AG09309 (cell line): ENCODE measurements around the gene ATF4.

ENCODE experiments used
- DNase-seq: peaks from one replicate; pipeline ENCODE4 v3.0.0-alpha.2; 2010; ENCODE audit warnings: low read depth
- H3K4me3 ChIP-seq: 2 replicates; pipeline ENCODE4 v1.5.1; 2011; ENCODE audit warnings: mild to moderate bottlenecking, low read depth, low read length, moderate library complexity; ENCODE audit not compliant: control insufficient read depth
- TF ChIP-seq, protein P1 (sequence below): IDR thresholded peaks from 2 replicates; pipeline ENCODE4 v1.5.1; 2011; ENCODE audit warnings: mild to moderate bottlenecking, low read depth, low read length, inconsistent platforms; ENCODE audit not compliant: insufficient read depth, control insufficient read depth; ENCODE audit errors: missing control alignments

Gene ATF4

DNA sequence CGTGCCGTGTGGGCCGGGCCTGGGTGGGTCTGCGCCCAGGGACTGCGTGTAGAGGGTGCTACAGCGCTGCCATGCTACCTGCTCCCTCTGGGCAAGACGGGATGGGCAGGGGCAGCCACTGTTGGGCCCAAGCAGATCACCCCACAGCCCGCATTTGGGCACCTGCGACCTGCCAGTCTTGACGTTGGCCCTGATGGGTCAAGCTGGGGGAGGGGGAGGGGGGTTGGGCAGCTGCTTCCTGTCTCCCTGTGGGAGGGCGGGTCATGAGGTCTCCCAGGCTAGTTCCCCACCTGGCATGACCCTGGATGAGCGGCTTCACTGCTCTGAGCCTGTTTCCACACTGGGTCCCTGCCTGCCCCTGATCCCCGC, 15.0 kb downstream of the ATF4 start:
- DNase-seq = no peak
- TF ChIP-seq, protein P1, sequence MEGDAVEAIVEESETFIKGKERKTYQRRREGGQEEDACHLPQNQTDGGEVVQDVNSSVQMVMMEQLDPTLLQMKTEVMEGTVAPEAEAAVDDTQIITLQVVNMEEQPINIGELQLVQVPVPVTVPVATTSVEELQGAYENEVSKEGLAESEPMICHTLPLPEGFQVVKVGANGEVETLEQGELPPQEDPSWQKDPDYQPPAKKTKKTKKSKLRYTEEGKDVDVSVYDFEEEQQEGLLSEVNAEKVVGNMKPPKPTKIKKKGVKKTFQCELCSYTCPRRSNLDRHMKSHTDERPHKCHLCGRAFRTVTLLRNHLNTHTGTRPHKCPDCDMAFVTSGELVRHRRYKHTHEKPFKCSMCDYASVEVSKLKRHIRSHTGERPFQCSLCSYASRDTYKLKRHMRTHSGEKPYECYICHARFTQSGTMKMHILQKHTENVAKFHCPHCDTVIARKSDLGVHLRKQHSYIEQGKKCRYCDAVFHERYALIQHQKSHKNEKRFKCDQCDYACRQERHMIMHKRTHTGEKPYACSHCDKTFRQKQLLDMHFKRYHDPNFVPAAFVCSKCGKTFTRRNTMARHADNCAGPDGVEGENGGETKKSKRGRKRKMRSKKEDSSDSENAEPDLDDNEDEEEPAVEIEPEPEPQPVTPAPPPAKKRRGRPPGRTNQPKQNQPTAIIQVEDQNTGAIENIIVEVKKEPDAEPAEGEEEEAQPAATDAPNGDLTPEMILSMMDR = no peak
- no peak overlapping the region for H3K4me3 ChIP-seq

DNA sequence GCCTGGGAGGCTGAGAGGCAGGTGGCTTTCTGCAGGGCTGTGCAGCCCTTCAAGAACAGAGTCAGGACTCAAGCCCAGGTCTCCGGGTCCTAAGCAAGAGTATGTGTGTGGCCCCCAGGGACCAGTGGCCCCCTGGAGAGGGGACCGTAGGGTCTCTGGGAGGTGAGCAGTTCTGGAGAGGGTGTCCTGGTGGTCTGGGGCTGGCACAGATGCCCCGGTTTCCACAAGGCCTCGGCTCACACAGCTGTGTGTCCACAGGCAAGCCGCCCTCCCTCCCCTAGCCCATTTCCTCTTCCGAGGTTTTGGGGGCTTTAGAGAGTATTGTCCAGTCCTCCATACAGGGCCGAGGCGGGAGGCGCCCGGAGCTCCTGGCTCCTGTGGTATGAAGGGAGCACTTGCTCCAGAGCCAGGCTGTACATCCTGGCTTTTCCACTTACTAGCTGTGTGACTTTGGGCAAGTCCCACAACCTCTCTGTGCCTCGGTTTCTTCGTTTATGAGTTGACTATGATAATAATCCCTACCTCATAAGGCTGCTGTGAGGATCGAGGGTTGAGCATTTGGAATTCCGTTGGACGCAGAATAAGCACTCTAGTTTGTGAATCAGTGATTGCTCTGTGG, 15.6 kb downstream of the ATF4 start:
- TF ChIP-seq, protein P1 = no peak
- DNase-seq = no peak
- H3K4me3 ChIP-seq = no peak overlapping the region

DNA sequence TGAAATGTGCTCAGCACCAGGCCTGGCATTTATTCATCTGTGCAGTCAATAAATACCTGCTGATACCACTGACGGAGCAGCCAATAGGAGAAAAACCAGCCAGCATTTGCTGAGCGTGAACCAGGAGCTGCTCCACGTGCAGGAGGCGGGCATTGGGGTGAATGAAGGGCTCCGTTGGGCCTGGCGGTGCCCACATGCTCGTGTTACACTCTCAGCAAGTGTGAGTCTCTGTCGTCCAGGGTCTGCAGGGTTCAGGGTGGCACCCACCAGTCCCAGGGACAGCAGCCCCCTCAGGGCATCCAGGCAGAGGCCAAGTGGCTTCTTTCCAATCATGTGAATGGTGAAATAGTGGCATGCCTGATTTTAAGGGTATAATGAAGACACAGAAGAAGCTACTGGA, 16.3 kb downstream of the ATF4 start:
- TF ChIP-seq, protein P1 = no peak
- DNase-seq = no peak
- no peak overlapping the region for H3K4me3 ChIP-seq

DNA sequence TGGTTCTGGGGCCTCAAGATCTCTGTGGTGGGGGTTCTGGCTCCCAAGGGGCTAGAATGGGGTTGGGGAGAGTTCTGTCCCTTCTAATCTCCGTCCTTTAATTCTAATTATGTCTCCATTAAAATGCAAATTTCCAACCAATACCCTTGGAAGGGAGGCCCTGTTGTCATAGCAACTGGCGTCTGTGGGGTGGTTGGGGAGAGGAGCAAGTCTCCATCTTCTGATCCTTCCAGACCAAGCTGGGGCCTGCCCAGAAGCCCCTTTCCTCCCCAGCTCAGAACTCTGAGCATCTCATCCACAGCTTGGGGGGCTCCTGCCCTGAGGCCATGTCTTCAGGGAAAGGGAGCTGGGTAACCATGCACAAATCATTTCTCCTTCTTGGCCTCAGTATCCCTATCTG, 17.6 kb downstream of the ATF4 start:
- TF ChIP-seq, protein P1 = no peak
- DNase-seq = no peak
- H3K4me3 ChIP-seq = no peak overlapping the region

DNA sequence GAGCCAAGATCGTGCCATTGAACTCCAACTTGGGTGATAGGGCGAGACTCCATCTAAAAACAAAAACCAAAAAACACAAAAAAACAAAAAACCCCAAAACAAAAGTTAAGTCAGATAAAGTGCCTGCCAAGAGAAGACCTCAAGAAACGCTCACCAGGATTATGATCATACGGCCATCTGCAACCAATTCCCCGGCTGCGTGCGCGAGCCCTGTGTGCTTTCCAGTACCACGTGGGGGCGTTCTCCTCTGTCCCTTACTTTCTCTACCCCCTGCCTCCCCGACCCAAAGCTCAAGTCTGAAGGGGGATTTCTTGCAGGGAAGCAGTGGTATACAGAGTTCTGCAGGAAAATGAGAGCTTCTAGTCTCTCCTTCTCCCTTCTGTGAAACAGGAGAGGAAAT, 22.7 kb downstream of the ATF4 start:
- no peak overlapping the region for H3K4me3 ChIP-seq
- TF ChIP-seq, protein P1 = peak; percentile 45
- DNase-seq = no peak

DNA sequence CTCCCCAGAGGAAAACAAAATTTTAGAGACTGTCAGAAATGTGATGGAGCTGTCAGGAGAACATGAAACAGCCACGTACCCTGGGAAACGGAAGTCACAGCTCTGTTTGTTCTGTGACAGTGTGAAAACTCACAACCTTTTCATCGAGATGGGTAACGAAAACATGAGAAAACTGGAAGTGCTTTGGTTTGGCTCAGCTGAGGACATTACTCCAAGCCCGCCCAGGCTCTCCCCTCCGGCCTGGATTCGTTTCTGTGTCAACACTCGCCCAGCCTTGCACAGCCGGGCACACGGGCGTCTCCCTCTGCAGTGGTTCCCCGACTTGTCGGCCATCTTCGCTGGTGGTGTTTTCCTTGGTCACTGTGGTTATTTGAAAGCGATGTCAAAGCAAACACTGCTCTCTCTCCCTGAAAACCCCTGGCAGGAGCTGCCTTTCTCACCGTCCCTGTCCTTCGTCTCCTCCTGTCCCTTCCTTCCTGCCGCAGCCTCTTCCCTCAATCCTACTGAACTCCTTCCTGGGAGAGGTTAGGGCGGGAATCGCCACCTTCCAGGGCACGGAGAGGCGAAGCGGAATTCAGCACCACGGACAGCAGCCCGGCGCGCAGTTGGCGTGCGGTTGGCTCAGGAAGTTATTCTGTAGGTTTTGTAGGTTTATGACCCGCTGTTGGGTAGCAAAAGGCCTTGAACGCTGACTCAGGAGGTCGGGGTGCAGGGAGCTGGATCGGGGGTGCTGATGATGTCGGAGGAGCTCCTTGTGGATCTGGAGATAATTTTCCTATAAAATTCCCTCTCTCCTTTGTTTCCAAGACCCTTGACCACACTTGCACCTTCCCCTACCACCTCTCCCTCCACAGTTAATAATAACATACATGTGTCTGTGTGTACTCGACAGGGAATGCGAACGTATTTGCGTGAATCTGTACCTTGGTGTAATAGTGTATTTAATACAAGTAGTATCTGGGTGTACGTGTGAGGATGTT, 25.3 kb downstream of the ATF4 start:
- no peak for DNase-seq
- TF ChIP-seq, protein P1 = no peak
- no peak overlapping the region for H3K4me3 ChIP-seq
